Amygdala (tissue), 56 donors: ENCODE results near the gene CSF2RB.

Experiments used
- DNase-seq, 56 donors: peaks; one replicate each; lab custom pipeline; 2025; lab: John Stamatoyannopoulos, UW

The CSF2RB gene

DNA sequence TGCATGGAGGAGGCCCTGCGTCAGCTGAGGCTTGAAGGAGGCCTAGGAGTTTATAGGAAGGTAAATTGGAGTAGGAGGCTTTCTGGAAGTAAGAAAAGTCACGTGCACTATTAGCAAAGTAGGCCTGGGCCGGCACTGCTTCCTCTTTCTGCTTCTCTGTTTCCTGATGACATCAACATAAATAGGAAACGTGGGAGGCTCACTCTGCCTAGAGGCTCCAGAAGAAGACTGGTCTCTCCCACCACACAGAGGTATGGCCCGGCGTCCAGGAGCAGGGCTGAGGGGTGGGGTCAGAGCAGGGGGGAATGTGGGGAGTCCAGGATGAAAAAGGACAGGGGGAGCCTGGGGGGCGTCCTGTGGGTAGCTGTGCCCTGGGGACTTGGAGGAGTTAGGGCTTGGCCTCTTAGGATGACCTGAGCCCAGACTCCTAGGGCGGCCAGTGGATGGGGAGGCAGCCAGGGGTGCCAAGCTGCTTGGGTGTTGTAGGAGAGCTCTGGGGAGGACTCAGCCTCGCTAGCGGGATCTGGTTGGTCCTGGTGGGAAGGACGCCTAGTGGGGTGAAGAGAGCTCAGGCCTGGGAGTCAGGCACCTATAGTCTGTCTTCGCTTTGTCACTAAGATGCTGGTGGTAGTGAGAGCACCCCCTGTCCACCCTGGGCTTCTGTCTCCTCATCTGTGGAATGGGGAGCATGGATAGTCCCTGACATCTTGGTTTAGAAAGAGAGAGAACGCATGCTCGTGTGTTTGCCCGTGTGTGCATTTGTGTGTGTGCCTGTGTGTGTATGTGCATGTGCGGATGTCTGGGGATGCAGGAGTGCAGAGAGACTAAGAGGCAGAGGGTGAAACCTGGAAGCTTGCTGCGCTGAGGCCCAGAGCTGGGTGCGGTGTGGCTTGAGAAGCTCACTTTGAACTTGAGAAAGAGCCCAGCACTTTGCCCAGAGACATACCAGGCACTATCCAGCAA, at the start of gene CSF2RB:
Gene CSF2RB, plus strand, starts transcription at position 202 of the 963 bp plus-strand sequence. CDS start 8,580 bp downstream, outside the sequence.
- peak in 9 of 56 donors; percentile 2 to 62 (median 15) for DNase-seq

DNA sequence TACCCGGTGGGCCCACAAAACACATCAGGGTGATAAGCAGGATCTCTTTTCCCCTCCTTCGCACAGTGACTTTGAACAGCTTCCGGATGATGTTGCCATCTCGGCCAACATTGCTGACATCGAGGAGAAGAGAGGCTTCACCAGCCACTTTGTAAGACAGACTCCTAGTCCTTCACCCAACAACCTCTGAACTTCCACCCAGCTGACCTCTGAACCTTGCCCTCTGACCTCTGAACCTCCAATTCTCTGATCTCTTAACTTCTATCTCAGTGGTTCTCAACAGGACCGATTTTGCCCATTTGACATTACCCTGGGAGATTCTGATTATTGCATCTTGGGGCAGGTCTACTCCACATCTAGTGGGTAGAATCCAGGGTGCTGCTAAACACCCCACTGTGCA, 49.4 kb upstream of the CSF2RB start:
- no peak for DNase-seq

DNA sequence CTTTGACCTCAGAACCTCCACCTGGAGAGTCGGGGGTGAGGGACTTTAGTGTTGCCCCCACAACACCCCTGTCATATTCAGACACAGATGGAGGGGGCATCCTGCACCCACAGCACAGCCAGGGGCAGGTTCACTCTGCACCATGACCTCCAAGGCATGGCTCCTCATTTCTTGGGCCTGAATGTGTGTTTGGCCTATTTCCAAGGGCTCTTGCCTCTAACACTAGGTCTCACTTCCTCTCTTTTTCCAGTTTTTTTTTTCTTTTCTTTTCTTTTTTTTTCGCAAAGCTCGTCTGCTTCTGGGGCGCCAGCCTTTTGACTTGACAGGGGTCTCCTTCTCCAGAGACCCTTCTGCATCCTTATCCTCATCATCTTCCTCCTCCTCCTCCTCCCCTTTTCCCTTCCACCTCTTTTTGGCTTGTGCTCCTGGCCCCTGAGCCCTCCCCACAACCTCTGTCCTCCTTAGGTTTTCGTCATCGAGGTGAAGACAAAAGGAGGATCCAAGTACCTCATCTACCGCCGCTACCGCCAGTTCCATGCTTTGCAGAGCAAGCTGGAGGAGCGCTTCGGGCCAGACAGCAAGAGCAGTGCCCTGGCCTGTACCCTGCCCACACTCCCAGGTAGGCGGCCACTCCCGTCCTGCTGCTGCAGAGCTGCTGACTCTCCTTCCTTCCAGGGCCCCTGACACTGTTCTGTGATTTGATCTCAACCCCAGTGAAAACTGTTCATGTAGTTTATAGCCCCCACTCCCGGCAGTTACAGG, 48.8 kb upstream of the CSF2RB start:
- DNase-seq = no peak

DNA sequence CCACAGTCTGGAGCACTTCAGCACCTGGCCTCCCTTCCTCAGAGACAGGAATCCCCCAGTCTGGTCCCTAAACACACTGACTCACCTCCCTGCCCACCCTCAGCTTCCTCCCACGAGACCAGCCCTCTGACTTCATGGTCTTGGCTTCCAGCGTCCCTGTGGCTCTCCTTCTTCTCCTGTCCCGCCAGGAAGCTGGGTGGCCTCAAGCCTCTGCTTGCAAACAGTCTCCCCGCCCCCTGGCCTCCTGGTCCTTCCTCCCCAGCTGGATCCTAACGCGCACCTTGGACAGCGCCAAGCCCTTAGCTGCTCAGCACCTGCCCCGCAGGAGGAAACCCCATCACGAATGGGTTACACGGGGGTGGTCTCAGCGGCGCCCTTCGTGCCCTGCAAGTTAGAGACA, 48.1 kb upstream of the CSF2RB start:
- no peak for DNase-seq

DNA sequence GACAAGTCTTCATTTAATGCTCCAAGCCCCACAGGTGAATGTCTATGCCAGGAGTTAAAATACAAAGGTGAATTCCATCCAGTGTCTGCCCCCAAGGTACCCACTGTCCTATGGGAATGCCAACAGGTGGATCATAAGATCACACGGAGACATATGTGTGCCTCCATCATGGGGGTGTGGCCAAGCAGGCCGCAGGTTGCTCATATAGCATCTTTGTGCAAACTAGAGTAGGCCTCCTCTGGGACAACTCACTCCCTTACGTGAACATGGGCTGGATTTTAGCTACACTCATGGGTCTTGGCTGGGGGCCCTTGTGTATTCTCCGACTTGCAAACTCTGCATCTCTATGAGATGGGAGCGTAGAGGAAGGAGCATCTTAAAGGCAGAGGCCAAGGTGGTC, 45.7 kb upstream of the CSF2RB start:
- no peak for DNase-seq

DNA sequence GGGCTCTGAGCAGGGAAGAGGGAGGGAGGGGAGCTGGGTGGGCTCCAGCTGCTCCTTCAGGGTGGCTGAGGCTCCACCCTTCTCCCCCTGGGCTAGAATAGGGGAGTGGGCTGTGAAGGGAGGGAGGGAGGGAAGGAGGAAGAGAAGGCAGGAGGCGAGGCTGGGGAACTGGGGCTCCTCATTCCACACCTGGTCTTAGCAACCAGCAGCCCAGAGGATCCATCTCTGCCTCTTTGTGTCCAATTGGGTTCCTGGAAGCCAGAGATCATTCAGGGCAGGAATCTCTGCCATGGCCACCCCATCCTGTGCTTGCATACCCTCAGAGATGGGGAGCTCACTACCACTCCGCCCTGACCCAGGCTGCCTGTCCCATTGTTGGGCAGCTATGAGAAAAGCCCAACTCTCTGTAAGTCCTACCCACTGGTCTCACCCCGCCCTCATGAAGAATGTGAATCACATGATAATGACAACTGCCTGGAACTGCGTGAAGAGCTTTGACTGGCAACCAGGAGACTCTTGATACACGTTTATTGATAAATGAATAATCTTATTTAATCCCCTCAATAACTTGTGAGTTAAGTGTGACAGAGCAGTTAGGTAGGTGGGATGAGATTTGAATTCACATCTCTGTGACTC, 44.8 kb upstream of the CSF2RB start:
- DNase-seq = no peak

- no peak for DNase-seq
Measured at GRCh38 chr22:36870250-36870649, 43.2 kb upstream of the CSF2RB start.

- DNase-seq = no peak
Measured at GRCh38 chr22:36871669-36872081, 41.8 kb upstream of the CSF2RB start.

DNA sequence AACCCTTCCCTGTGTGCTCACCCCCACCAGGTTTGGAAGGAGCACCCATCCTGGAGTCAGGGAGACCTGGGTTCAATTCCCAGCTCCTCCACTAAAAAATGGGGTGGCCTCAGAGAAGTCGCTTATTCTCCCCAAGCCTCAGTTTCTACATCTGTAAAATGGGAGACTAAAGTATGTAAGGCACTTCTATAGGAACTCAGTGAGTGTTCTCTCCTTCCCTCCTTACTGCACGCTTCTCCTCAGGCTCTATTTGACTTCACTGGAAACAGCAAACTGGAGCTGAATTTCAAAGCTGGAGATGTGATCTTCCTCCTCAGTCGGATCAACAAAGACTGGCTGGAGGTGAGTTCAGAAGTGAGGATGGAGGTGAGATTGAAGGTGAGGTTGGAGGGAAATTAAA, 41.3 kb upstream of the CSF2RB start:
- no peak for DNase-seq

DNA sequence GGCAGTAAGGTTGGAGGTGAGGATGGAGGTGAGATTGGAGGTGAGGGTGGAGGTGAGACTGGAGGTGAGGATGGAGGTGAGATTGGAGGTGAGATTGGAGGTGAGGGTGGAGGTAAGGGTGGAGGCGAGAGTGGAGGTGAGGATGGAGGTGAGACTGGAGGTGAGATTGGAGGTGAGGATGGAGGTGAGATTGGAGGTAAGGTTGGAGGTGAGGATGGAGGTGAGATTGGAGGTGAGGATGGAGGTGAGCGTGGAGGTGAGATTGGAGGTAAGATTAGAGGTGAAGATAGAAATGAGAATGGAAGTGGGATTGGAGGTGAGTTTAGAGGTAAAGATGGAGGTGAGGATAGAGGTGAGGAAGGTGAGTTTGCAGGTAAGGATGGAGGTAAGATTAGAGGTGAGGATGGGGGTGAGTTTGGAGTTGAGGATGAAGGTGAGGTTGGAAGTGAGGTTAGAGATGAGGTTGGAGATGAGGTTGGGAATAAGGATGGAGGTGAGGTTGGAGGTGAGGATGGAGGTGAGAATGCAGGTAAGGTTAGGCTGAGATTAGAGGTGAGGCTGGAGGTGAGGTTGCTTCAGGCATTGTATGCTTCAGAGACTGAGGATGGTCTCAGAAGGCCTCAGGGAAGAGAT, 40.4 kb upstream of the CSF2RB start:
- DNase-seq = no peak

- peak in 12 of 56 donors; percentile 1 to 41 (median 18) for DNase-seq
Measured at GRCh38 chr22:36873614-36874308, 39.7 kb upstream of the CSF2RB start.

- DNase-seq = no peak
Measured at GRCh38 chr22:36874309-36874696, 39.1 kb upstream of the CSF2RB start.

DNA sequence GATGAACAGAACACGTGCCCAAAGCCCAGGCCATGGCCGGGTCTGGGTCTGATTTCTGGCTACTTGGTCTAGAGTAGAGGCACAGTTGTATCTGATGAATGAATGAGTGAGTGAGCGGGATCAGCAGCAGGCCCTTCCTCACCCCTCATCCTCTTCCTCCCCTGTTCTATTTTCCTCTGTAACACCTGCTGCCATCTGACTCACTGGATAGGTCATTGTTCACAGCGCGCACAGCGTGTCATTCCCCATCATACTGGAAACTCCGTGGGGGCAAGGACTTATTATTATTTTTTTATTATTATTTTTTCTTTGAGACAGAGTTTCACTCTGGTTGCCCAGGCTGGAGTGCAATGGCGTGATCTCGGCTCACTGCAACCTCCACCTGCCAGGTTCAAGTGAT, 38.7 kb upstream of the CSF2RB start:
- DNase-seq = no peak

DNA sequence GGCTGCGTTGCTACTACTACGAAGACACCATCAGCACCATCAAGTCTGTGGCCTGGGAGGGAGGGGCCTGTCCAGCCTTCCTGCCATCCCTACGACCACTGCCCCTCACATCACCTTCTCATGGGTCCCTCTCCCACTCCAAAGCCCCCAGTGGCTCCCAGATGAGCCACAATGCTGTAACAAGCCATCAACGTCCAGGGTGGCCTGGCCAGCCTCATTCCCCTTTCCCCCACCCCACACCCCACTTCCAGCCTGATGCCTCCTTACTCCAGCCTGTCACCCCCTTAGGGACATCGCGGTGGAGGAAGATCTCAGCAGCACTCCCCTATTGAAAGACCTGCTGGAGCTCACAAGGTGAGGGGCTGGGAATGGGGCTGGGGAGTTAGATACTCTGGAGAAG, 37.7 kb upstream of the CSF2RB start:
- DNase-seq = no peak

GRCh38 chr22:36879775-36880174, 33.7 kb upstream of the CSF2RB start:
- DNase-seq = no peak

DNA sequence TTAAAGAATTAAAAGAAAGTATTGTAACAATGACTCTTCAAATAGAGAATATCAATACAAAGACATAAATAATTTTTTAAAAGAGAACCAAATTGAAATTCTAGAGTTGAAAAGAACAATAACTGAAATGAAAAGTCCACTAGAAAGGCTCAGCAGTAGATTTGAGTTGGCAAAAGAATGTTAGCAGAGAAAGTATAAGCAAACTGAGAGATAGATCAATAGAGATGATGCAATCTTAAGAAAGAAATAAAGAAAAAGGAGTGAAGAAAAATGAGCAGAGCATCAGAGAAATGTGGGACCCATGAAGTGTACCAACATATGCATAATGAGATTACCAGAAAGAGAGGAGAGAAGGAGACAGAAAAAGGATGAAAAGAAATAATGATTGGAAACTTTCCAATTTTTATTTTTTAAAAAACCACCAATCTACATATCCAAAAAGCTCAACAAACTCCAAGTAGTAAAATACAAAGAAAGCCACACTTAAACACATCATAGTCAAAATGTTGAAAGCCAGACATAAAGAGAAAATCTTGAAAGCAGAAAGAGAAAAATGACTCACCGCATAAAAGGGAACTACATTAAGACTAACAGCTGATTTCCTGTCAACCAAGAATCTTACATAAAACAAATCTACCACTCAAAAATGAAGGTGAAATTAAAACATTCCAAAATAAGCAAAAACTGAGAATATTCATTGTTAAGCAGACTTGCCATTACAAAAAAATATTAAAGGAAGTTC, 31.8 kb upstream of the CSF2RB start:
- no peak for DNase-seq

GRCh38 chr22:36884349-36885158, 28.9 kb upstream of the CSF2RB start:
- no peak for DNase-seq

DNA sequence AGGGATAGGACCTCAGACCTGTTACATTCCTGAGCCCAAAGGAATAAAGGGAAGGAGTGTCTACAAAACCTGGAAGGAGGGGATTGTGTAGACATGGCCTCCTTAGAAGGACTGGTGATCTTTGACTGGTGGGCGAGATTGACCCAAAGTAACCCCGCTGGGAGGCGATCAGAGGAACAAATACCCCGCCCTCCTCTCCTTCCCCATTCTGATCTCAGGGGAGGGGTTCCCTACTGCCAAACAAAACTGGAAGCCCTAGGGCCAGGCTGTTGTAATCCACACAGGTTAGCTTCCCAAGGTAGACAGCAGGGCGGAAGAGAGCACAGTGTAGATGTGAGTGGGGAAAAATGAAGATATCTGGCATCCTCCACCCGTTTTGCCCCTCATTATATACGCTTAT, 28.0 kb upstream of the CSF2RB start:
- DNase-seq = no peak
